GM23248 (cell line): ENCODE results near the gene CDH4.

ENCODE experiments used
- EZH2 ChIP-seq: fragments of 200-600 bp; sonication (generic); IDR thresholded peaks from 2 replicates; pipeline ENCODE4 v1.6.1; 2018; ENCODE audit warnings: antibody characterized with exemption, mild to moderate bottlenecking; ENCODE audit not compliant: insufficient read depth, poor library complexity, severe bottlenecking
- EZH2phosphoT487 ChIP-seq: fragments of 200-600 bp; sonication (generic); IDR thresholded peaks from 2 replicates; pipeline ENCODE4 v1.6.1; 2018; ENCODE audit warnings: antibody characterized with exemption, moderate library complexity, mild to moderate bottlenecking, low read depth; ENCODE audit not compliant: insufficient read depth

DNA sequence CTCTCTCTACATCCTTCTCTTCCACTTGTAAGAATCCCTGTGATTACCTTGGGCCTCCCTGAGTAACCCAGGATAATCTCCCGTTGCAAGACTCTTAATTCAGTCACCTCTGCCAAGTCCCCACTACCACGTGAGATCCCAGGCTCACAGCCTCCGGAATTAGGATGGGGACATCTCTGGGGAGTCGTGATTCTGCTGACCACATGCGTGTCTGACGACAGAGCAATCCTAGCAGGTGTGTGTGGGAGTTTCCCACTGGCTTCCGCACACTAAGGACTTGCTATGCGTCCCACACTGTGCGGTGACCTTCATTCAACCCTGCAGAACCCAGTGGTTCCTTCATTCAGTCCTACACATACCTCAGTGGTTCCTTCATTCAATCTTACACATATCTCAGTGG is 11.9 kb downstream of the CDH4 start:
- no peak for TF ChIP-seq EZH2
- TF ChIP-seq EZH2phosphoT487, result no peak
